ENCODE results near the gene BTBD1.
"Not testable (repeated sequence)": the region's sequence is repeated elsewhere in the genome, so short reads cannot be mapped to it uniquely, and the experiment has no call there.

BTBD1 gene

DNA sequence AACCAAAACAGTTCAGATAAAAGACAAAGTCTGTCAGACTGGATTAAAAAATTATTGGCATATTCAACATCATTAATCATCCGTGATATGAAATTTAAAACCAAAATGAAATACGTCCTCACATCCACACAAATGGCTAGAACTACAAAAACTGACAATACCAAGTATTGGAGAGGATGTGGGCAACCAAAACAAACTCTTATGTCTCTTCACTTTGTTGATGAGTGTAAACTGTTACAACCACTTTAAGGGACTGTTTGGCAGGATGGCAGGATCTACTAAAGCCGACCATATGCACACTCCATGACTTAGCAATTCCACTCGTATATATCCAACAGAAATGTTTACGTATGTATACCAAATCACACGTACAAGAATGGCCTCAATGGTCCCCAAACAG is 30.8 kb downstream of the BTBD1 start:
- Histone ChIP-seq H3K4me1 (ENCODE audit: control insufficient read depth, insufficient read depth, low read length) (no peaks in the 10 kb centered on the region), H3K36me3 (ENCODE audit: control insufficient read depth in 2 of 2, insufficient read depth in 1 of 2, low read length in 2 of 2) (peaks cover 36 to 51% of the 10 kb centered on the region in 2 experiments), H3K9me3 (ENCODE audit: control insufficient read depth, insufficient read depth, low read depth, low read length) (no peaks in the 10 kb centered on the region), H3K27ac (ENCODE audit: extremely low read depth, low read depth, low read length) (no peak overlapping the region), H3K4me3 (ENCODE audit: low read depth, low read length) (no peak overlapping the region)
- TF ChIP-seq ZNF140 (tag by site-specific recombination; IDR thresholded peaks at IDR 0.05): peak; percentile 47; the same call in 1 of the 2 replicates
- no peak for TF ChIP-seq ZNF561 (tag by site-specific recombination; IDR thresholded peaks at IDR 0.05; ENCODE audit: borderline replicate concordance)
- TF ChIP-seq, protein P1, sequence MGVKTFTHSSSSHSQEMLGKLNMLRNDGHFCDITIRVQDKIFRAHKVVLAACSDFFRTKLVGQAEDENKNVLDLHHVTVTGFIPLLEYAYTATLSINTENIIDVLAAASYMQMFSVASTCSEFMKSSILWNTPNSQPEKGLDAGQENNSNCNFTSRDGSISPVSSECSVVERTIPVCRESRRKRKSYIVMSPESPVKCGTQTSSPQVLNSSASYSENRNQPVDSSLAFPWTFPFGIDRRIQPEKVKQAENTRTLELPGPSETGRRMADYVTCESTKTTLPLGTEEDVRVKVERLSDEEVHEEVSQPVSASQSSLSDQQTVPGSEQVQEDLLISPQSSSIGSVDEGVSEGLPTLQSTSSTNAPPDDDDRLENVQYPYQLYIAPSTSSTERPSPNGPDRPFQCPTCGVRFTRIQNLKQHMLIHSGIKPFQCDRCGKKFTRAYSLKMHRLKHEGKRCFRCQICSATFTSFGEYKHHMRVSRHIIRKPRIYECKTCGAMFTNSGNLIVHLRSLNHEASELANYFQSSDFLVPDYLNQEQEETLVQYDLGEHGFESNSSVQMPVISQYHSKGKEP (tag by site-specific recombination; IDR thresholded peaks at IDR 0.05): no peak
- peak; percentile 95 for TF ChIP-seq ZNF184 (tag by site-specific recombination; IDR thresholded peaks at IDR 0.05)
- ChIA-PET CTCF (no interaction called here), POLR2A (no interaction called here)

DNA sequence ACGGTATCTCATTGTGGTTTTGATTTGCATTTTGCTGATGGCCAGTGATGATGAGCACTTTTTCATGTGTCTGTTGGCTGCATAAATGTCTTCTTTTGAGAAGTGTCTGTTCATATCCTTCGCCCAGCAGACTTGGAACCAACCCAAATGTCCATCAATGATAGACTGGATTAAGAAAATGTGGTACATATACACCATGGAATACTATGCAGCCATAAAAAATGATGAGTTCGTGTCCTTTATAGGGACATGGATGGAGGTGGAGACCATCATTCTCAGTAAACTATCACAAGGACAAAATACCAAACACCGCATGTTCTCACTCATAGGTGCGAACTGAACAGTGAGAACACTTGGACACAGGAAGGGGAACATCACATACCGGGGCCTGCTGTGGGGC is 35.8 kb downstream of the BTBD1 start:
- H3K4me3 ChIP-seq (ENCODE audit: low read depth, low read length); H3K4me1 ChIP-seq (ENCODE audit: control insufficient read depth, insufficient read depth, low read length); H3K27ac ChIP-seq (ENCODE audit: extremely low read depth, low read depth, low read length); CTCF ChIA-PET; POLR2A ChIA-PET; H3K9me3 ChIP-seq (ENCODE audit: control insufficient read depth, insufficient read depth, low read depth, low read length): not testable (repeated sequence)
- TF ChIP-seq ZNF146 (tag by site-specific recombination; IDR thresholded peaks at IDR 0.05): peak; percentile 95
- TF ChIP-seq, protein P2, sequence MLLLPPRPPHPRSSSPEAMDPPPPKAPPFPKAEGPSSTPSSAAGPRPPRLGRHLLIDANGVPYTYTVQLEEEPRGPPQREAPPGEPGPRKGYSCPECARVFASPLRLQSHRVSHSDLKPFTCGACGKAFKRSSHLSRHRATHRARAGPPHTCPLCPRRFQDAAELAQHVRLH (tag by site-specific recombination; IDR thresholded peaks at IDR 0.05): peak; percentile 56; the same call in 1 of the 2 replicates
- H3K36me3 ChIP-seq (ENCODE audit: control insufficient read depth in 2 of 2, insufficient read depth in 1 of 2, low read length in 2 of 2): peaks cover 39 to 63% of the 10 kb centered on the region in 2 experiments

DNA sequence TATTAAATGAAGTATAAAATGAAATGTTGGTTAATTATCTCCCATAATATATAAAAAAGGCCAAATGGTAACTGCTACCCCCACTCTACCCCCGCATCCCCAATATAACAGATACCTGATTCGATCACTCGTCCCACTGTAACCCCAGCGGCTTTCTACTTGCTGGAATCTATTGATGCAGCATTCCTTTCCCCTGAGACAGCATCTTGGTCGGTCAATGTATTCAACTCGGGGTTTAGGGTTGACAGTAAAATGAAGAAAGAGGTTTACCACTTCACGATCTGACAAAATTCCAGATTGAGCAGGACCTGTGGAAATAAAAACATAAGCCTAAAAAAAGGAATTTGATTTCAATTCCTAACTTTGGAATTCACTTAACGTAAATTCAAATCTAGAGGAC is 37.0 kb downstream of the BTBD1 start:
- no peaks in the 10 kb centered on the region for H3K4me1 ChIP-seq (ENCODE audit: control insufficient read depth, insufficient read depth, low read length)
- no peak overlapping the region for H3K27ac ChIP-seq (ENCODE audit: extremely low read depth, low read depth, low read length)
- H3K9me3 ChIP-seq (ENCODE audit: control insufficient read depth, insufficient read depth, low read depth, low read length): no peaks in the 10 kb centered on the region
- H3K36me3 ChIP-seq (ENCODE audit: control insufficient read depth in 2 of 2, insufficient read depth in 1 of 2, low read length in 2 of 2): peaks cover 38 to 60% of the 10 kb centered on the region in 2 experiments
- ChIA-PET CTCF (interaction anchor here (0.6 kb wide), 1 partner anchor 32 kb away, joined by 3 read pairs; no protein-coding TSS in a partner anchor), POLR2A (no interaction called here)
- TF ChIP-seq, protein P3, sequence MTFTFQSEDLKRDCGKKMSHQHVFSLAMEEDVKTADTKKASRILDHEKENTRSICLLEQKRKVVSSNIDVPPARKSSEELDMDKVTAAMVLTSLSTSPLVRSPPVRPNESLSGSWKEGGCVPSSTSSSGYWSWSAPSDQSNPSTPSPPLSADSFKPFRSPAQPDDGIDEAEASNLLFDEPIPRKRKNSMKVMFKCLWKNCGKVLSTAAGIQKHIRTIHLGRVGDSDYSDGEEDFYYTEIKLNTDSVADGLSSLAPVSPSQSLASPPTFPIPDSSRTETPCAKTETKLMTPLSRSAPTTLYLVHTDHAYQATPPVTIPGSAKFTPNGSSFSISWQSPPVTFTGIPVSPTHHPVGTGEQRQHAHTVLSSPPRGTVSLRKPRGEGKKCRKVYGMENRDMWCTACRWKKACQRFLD (tag by site-specific recombination; IDR thresholded peaks at IDR 0.05): no peak
- no peak for TF ChIP-seq ZNF776 (tag by site-specific recombination; IDR thresholded peaks at IDR 0.05; ENCODE audit: borderline replicate concordance)
- no peak for TF ChIP-seq ZNF548 (tag by site-specific recombination; IDR thresholded peaks at IDR 0.05)
- no peak for TF ChIP-seq ZNF473 (tag by site-specific recombination; IDR thresholded peaks at IDR 0.05)
- no peak for TF ChIP-seq BCL11B (tag by site-specific recombination; IDR thresholded peaks at IDR 0.05; ENCODE audit: low read depth)
- no peak for TF ChIP-seq ZNF768 (tag by site-specific recombination; IDR thresholded peaks at IDR 0.05)
- TF ChIP-seq SP7 (tag by site-specific recombination; IDR thresholded peaks at IDR 0.05): no peak
- TF ChIP-seq ZBTB21 (tag by site-specific recombination; IDR thresholded peaks at IDR 0.05): no peak
- no peak for TF ChIP-seq SETDB1 (IDR thresholded peaks at IDR 0.05; ENCODE audit: insufficient read length, low read length)
- no peak for TF ChIP-seq ZNF600 (tag by site-specific recombination; IDR thresholded peaks at IDR 0.05)
- no peak for TF ChIP-seq ZNF777 (tag by site-specific recombination; IDR thresholded peaks at IDR 0.05; ENCODE audit: borderline replicate concordance)
- TF ChIP-seq ZNF521 (tag by site-specific recombination; IDR thresholded peaks at IDR 0.05): no peak
- no peak for TF ChIP-seq ZNF37A (tag by site-specific recombination; IDR thresholded peaks at IDR 0.05)
- TF ChIP-seq ZNF510 (tag by site-specific recombination; IDR thresholded peaks at IDR 0.05; ENCODE audit: insufficient replicate concordance): no peak
- TF ChIP-seq, protein P4, sequence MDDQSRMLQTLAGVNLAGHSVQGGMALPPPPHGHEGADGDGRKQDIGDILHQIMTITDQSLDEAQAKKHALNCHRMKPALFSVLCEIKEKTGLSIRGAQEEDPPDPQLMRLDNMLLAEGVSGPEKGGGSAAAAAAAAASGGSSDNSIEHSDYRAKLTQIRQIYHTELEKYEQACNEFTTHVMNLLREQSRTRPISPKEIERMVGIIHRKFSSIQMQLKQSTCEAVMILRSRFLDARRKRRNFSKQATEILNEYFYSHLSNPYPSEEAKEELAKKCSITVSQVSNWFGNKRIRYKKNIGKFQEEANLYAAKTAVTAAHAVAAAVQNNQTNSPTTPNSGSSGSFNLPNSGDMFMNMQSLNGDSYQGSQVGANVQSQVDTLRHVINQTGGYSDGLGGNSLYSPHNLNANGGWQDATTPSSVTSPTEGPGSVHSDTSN (CRISPR knock-in tag; IDR thresholded peaks at IDR 0.05): no peak
- no peak for TF ChIP-seq ZNF555 (tag by site-specific recombination; conservative IDR thresholded peaks at IDR 0.05)
- no peak for TF ChIP-seq YY2 (tag by site-specific recombination; IDR thresholded peaks at IDR 0.05)
- TF ChIP-seq ZNF324 (tag by site-specific recombination; IDR thresholded peaks at IDR 0.05): no peak
- TF ChIP-seq, protein P5, sequence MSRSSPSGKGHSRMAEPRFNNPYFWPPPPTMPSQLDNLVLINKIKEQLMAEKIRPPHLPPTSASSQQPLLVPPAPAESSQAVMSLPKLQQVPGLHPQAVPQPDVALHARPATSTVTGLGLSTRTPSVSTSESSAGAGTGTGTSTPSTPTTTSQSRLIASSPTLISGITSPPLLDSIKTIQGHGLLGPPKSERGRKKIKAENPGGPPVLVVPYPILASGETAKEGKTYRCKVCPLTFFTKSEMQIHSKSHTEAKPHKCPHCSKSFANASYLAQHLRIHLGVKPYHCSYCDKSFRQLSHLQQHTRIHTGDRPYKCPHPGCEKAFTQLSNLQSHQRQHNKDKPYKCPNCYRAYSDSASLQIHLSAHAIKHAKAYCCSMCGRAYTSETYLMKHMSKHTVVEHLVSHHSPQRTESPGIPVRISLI (tag by site-specific recombination; IDR thresholded peaks at IDR 0.05): no peak
- H3K4me3 ChIP-seq (ENCODE audit: low read depth, low read length): no peak overlapping the region

Measured in HEK293 (cell line).